Astrocyte (in vitro differentiated cells and primary cell): ENCODE measurements around the gene WDR93. TPM values are rescaled to one million over a fixed set of nuclear protein-coding genes. Genes with fewer than 3 reads are reported as not detected.

Experiments
- DNase-seq: peaks from one replicate; pipeline ENCODE4 v3.0.0-alpha.2; 2010; ENCODE audit warnings: low read depth
- FAIRE-seq: peaks from 2 replicates; lab custom pipeline; 2011; peaks lifted over from hg19 to GRCh38; lab: Jason Lieb, UNC
- H2AFZ ChIP-seq: 2 replicates; pipeline ENCODE4 v1.6.0; 2012; ENCODE audit warnings: low read depth, low read length, inconsistent platforms
- H3K27ac ChIP-seq: 2 replicates; pipeline ENCODE4 v1.5.1; 2011; ENCODE audit warnings: low read depth, low read length, inconsistent platforms
- H3K27me3 ChIP-seq: 2 replicates; pipeline ENCODE4 v1.6.0; 2011; ENCODE audit warnings: low read length, inconsistent platforms; ENCODE audit not compliant: insufficient read depth
- H3K36me3 ChIP-seq: 2 replicates; pipeline ENCODE4 v1.5.1; 2011; ENCODE audit warnings: low read length, inconsistent platforms; ENCODE audit not compliant: insufficient read depth
- H3K4me1 ChIP-seq: 2 replicates; pipeline ENCODE4 v1.5.1; 2011; ENCODE audit warnings: low read length, inconsistent platforms; ENCODE audit not compliant: insufficient read depth
- H3K4me2 ChIP-seq: 2 replicates; pipeline ENCODE4 v1.6.0; 2012; ENCODE audit warnings: low read length, inconsistent platforms
- H3K4me3 ChIP-seq: 2 replicates; pipeline ENCODE4 v1.5.1; 2011; ENCODE audit warnings: low read depth, mild to moderate bottlenecking, low read length, inconsistent platforms; ENCODE audit not compliant: insufficient read depth
- H3K79me2 ChIP-seq: 2 replicates; pipeline ENCODE4 v1.6.0; 2012; ENCODE audit warnings: mild to moderate bottlenecking, low read length, inconsistent platforms; ENCODE audit not compliant: insufficient read depth
- H3K9ac ChIP-seq: 2 replicates; pipeline ENCODE4 v1.6.0; 2012; ENCODE audit warnings: mild to moderate bottlenecking, low read length, inconsistent platforms
- H3K9me3 ChIP-seq: 2 replicates; pipeline ENCODE4 v1.5.1; 2012; ENCODE audit warnings: low read depth, mild to moderate bottlenecking, low read length, inconsistent platforms; ENCODE audit not compliant: insufficient read depth
- H4K20me1 ChIP-seq: 2 replicates; pipeline ENCODE4 v1.6.0; 2012; ENCODE audit warnings: low read length, inconsistent platforms; ENCODE audit not compliant: insufficient read depth
- H3K27ac Mint-ChIP-seq: one replicate; pipeline ENCODE4 v1.8.0; 2021; ENCODE audit warnings: mild to moderate bottlenecking, mixed read lengths; ENCODE audit not compliant: unreplicated experiment
- H3K27me3 Mint-ChIP-seq: one replicate; pipeline ENCODE4 v1.8.0; 2021; ENCODE audit warnings: low read depth, mixed read lengths; ENCODE audit not compliant: unreplicated experiment
- H3K36me3 Mint-ChIP-seq: one replicate; pipeline ENCODE4 v1.8.0; 2021; ENCODE audit warnings: low read depth, mixed read lengths; ENCODE audit not compliant: unreplicated experiment
- H3K4me1 Mint-ChIP-seq: one replicate; pipeline ENCODE4 v1.8.0; 2021; ENCODE audit warnings: low read depth, mixed read lengths; ENCODE audit not compliant: unreplicated experiment
- H3K4me3 Mint-ChIP-seq: one replicate; pipeline ENCODE4 v1.8.0; 2021; ENCODE audit warnings: mild to moderate bottlenecking, moderate library complexity, mixed read lengths; ENCODE audit not compliant: unreplicated experiment
- H3K9me3 Mint-ChIP-seq: one replicate; pipeline ENCODE4 v1.8.0; 2021; ENCODE audit warnings: mild to moderate bottlenecking, mixed read lengths; ENCODE audit not compliant: unreplicated experiment
- EZH2 ChIP-seq: IDR thresholded peaks from 2 replicates; pipeline ENCODE4 v1.6.1; 2012; ENCODE audit warnings: mild to moderate bottlenecking, low read length, inconsistent platforms; ENCODE audit not compliant: insufficient read depth
- total RNA-seq: library from RNA; stranded (reverse); gene quantifications from 2 replicates; pipeline ENCODE4 v1.2.1, GENCODE V29; 2021
- TF ChIP-seq, protein P1 (sequence below): IDR thresholded peaks from 2 replicates; pipeline ENCODE4 v1.5.1; 2011; ENCODE audit warnings: low read depth, mild to moderate bottlenecking, inconsistent platforms, low read length, moderate library complexity; ENCODE audit not compliant: insufficient read depth

The WDR93 gene
- total RNA-seq, 1 donor from 2014 or later, result not detected

GRCh38 chr15:89679212-89679611 lies 11.4 kb upstream of the WDR93 start, which contains the start of gene PLIN1:
Gene PLIN1, minus strand, starts transcription at chr15:89679367. Its CDS starts 1,878 bp downstream, at chr15:89677489.
- Histone ChIP-seq H2AFZ (no peak within 1 kb of the TSS), H3K79me2 (no peaks in the 10 kb centered on the region), H3K9ac (no peak within 1 kb of the TSS), H4K20me1 (no peaks in the 10 kb centered on the region), H3K36me3 (no peaks in the 10 kb centered on the region), H3K4me2 (no peak within 1 kb of the TSS), H3K4me3 (no peak within 1 kb of the TSS), H3K9me3 (no peaks in the 10 kb centered on the region), H3K27me3 (no peaks in the 10 kb centered on the region), H3K27ac (no peak within 1 kb of the TSS), H3K4me1 (no peaks in the 10 kb centered on the region)
- Mint-ChIP-seq H3K27me3 (peaks cover 26% of the 10 kb centered on the region), H3K27ac (no peak within 1 kb of the TSS), H3K36me3 (peaks cover 5% of the 10 kb centered on the region), H3K4me3 (no peak within 1 kb of the TSS), H3K4me1 (no peaks in the 10 kb centered on the region), H3K9me3 (no peaks in the 10 kb centered on the region)
- FAIRE-seq, result no peak
- TF ChIP-seq EZH2, result no peak
- TF ChIP-seq, protein P1, sequence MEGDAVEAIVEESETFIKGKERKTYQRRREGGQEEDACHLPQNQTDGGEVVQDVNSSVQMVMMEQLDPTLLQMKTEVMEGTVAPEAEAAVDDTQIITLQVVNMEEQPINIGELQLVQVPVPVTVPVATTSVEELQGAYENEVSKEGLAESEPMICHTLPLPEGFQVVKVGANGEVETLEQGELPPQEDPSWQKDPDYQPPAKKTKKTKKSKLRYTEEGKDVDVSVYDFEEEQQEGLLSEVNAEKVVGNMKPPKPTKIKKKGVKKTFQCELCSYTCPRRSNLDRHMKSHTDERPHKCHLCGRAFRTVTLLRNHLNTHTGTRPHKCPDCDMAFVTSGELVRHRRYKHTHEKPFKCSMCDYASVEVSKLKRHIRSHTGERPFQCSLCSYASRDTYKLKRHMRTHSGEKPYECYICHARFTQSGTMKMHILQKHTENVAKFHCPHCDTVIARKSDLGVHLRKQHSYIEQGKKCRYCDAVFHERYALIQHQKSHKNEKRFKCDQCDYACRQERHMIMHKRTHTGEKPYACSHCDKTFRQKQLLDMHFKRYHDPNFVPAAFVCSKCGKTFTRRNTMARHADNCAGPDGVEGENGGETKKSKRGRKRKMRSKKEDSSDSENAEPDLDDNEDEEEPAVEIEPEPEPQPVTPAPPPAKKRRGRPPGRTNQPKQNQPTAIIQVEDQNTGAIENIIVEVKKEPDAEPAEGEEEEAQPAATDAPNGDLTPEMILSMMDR, result no peak
- no peak for DNase-seq

- H3K4me2 ChIP-seq, result no peak overlapping the region
- Mint-ChIP-seq H3K36me3 (peaks cover 5% of the 10 kb centered on the region), H3K27ac (no peak overlapping the region), H3K4me3 (no peak overlapping the region), H3K27me3 (peaks cover 24% of the 10 kb centered on the region), H3K9me3 (no peaks in the 10 kb centered on the region), H3K4me1 (no peaks in the 10 kb centered on the region)
- no peak overlapping the region for H3K27ac ChIP-seq
- FAIRE-seq, result no peak
- no peaks in the 10 kb centered on the region for H3K4me1 ChIP-seq
- no peaks in the 10 kb centered on the region for H3K79me2 ChIP-seq
- DNase-seq, result peak; percentile 64
- H2AFZ ChIP-seq, result no peak overlapping the region
- no peak overlapping the region for H3K9ac ChIP-seq
- no peaks in the 10 kb centered on the region for H3K36me3 ChIP-seq
- no peak for TF ChIP-seq EZH2
- TF ChIP-seq, protein P1, result no peak
- H4K20me1 ChIP-seq, result no peaks in the 10 kb centered on the region
- no peaks in the 10 kb centered on the region for H3K27me3 ChIP-seq
- H3K9me3 ChIP-seq, result no peaks in the 10 kb centered on the region
- no peak overlapping the region for H3K4me3 ChIP-seq
These were observed 10.2 kb upstream of the WDR93 start for GRCh38 chr15:89680282-89680873.

DNA sequence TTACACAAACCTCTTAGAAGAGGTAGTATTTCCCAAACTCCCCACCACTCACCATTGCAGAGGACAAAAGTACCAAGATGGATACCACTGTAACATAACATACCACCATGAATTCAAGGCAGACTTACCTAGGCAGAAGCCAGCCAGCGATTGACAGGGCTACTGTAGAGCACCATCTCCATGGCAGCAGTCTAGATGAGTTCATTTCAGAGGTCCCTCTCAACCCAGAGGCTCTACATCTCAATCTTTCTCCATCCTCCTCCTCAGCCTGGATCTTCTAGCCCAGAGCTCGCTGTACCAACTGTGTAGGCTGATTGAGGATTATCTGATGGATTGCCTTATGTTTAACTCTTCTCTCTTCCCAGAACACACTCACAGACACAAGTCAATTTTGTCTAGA lies 9.5 kb upstream of the WDR93 start:
- Histone ChIP-seq H4K20me1 (no peaks in the 10 kb centered on the region), H3K4me2 (no peak overlapping the region), H3K4me1 (no peaks in the 10 kb centered on the region), H3K9ac (no peak overlapping the region), H3K79me2 (no peaks in the 10 kb centered on the region), H3K9me3 (no peaks in the 10 kb centered on the region), H3K27ac (no peak overlapping the region), H3K27me3 (no peaks in the 10 kb centered on the region), H3K4me3 (no peak overlapping the region), H2AFZ (no peak overlapping the region), H3K36me3 (no peaks in the 10 kb centered on the region)
- H3K4me3 Mint-ChIP-seq, result no peak overlapping the region
- TF ChIP-seq EZH2, result no peak
- TF ChIP-seq, protein P1, result no peak
- FAIRE-seq (no peak), DNase-seq (no peak)
- H3K9me3 Mint-ChIP-seq, result no peaks in the 10 kb centered on the region
- H3K27me3 Mint-ChIP-seq, result peaks cover 22% of the 10 kb centered on the region
- H3K27ac Mint-ChIP-seq, result no peak overlapping the region
- H3K4me1 Mint-ChIP-seq, result no peaks in the 10 kb centered on the region
- H3K36me3 Mint-ChIP-seq, result peaks cover 5% of the 10 kb centered on the region
